HG03378 (cell line): ENCODE measurements around the gene NAGPA.
"Not testable (repeated sequence)": the region's sequence is repeated elsewhere in the genome, so short reads cannot be mapped to it uniquely, and the experiment has no call there.

Source experiments
- ATAC-seq: cut with Tn5 transposase; IDR thresholded peaks from one replicate; pipeline ENCODE4 v1.9.1; 2021; ENCODE audit warnings: mild to moderate bottlenecking, moderate library complexity; ENCODE audit not compliant: unreplicated experiment

NAGPA gene

DNA sequence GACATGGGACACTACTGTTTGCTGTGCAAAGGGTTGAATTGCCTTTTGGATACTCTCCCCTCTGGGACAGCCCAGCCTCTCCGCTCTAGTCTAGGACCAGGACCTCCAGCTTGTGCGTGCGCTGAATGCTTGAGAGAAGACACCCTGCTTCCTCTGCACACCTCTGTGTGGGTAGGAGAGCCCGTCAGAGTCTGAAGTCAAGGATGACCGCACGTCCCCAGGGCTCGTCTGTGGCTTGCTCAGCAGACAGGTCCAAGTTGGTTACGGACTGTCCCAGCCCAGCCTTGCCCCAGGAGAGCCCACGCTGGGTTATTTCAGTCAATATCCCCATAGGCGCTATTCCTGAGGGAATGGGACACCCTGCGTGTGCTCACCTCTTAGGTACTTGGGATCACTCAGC lies 28.3 kb upstream of the NAGPA start:
- ATAC-seq, result peak; percentile 87

DNA sequence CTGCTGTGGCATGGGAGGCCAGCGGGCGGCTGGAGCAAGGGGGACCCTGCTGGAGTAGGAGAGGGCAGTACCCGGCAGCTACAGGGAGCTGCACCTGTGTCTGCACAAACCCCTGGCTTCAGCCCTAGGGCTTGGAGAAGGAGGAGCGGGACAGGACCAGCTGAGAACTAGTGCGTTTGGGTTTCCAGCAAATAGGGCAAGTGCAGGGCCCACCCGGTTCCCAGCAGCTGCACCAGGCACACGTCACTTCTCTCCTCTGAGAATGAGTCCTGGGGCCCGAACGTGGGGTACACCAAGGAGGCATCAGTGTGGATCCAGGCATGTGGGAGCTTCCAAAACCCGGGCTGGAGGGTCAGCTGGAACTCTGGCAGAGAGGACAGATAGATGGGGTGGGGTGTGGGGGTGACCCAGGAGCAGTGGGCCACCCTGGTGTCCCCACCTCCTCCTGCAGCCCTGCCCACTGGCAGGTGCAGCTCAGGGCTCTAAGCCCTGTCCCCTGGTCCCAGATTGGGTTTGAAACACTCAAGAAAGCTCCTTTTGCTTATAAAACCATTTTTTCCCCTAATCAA lies 26.4 kb upstream of the NAGPA start:
- no peak for ATAC-seq

DNA sequence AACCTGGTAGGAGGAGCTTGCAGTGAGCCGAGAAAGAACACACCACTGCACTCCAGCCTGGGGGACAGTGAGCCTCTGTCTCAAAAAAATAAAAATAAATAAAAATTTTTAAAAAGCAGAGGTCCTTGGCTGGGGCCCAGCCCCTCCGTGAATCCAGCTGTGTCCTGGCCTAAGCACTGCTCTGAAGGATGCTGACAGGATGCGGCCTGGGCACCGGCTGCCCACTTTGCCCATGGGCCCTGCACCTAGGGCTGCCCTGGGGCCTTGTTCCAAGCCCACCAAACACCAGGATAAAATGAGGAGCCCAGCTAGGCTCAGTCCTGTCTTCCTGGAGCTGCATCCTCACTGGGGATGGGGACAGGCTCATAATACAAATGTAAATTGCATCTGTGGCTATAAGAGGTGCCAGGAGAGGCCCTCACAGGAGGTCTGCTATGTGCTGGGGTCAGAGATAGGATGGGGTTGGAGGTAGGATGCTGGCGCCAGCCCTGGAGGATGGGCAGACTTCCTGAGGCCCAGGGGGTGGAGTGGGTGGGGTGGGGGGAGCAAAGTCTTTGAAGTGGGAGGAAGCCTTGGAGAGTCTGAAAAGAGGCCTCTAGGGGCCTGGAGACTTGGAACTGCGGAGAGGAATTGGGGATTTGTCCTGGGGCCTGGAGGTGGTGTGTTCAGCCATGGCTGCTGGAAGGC lies 25.8 kb upstream of the NAGPA start:
- ATAC-seq, result no peak

DNA sequence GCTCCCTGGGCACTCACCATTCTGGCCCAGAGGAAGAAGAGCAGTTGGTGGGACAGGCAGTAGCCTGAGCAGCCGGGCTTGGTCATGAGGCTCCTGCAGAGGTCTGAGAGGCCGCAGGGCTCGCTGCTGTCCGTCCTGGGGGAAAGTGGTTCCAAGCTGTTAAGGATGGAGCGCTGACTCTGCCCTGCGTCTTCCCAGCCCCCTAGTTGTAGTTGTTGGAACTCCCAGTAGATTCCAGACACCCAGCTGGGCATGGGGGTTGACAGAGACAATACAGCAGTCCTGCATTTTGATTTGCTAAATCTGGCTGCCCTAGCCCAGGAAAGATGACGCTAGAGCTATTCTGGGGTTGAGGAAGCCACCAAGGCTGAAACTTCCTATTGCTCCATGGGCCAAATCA lies 24.7 kb upstream of the NAGPA start:
- ATAC-seq, result no peak

DNA sequence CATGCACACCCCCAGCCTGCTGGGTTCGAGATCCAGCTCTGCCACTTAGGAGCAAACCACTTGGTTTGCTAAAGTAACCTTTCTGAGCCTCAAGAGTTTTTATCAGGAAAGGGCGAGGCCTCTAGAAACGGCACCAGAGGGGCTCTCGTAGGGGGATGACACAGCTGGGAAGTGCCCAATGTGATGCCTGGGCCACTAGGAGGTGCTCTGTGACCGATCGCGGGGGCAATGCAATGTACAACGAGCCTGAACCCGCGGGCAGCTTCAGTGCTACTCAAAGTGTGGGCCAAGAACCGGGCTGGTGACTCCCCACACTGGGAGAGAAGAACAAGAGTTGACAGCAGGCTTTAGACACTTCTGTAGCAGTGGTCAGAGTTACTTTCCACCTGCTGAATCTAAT lies 22.6 kb upstream of the NAGPA start:
- no peak for ATAC-seq

DNA sequence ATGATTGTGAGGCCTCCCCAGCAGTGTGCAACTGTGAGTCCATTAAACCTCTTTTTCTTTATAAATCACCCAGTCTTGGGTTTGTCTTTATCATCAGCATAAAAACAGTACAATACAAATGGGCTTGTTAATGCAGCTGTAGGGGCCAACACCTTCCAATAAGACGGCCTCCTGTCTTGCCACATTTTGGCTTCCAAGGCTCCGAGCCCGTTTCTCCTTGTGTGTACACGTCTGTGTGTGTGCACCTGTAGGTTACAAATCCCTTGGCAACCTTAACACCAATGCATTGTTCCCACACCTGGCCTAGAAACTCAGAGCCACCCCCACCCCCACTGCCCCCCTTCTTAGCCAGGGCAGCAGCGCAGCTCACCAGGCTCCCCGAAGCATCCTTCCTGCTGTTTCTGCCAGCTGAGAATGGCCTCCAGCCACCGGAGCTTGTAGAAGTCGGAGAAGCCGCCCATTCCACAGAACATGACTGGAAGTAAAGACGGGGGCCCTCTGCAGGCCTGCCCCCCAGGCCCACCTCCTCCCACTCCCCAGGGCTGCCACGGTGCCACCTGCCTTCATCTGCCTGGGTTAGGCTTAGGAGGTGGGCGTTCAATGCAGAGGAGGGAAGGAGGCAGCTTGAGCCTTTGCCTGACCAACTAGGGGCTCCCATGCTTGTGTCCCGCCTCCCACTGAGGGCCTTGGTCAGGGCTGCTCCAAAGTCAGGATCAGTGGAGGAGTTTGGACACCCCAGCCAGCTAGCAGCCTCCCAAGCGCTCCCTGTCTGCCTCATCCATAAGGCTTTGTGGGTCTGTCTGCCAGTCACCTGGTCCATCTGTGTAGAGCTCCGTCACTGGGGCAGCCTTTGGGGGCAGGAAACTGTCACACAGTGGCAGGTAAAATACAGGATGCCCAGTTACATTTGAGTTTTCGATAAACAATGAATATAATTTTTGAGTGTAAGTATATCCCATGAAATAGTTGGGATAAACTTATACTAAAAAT lies 21.4 kb upstream of the NAGPA start:
- ATAC-seq, result no peak

DNA sequence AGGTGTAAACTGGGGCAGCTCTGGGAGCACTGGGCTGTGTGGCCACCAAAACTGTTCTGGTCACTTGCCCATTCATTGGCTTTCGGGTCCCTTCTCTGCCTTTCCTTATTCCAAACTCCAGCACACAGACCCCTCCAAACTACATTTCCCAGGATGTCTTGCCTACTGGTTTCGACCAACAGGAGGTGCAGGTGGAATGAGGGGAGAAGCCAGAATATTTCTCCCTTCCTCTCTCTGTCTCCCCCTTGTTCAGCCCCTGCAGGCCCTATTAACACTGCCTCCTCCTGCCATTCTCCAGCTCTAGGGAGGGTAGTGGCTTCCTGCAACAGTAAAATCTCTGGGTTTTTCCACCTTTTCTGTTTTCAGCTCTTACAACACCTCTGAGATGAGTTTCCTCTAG lies 13.2 kb upstream of the NAGPA start:
- no peak for ATAC-seq

DNA sequence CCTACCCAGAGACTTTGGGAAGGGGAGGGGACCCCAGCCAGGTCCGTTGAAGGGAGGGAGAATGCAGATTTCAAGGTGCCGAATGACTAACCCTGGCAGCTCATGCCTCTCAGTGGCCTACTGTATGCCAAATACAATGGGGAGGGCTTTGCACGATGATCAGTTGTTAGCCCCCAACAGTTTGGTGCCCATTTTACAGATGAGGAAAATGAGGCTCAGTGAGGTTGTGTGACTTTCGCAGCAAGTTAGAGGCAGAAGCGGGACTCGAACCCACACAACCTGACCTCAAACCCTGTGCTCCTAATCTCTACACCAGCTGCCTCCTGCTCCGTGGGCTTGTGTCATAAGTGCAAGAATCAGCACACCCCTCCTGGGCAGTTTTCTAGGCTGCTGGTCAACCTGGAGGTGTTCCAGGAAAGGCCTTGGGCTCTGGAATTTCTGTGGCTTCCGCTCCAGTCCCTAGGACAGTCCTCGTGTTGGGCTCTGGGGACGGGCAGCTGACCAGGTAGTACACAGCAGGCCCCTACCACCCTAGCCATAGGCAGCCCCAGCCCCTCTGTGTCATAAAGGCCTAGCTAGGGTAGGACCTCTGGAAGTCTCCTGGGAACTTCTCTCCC lies 11.9 kb upstream of the NAGPA start:
- no peak for ATAC-seq

DNA sequence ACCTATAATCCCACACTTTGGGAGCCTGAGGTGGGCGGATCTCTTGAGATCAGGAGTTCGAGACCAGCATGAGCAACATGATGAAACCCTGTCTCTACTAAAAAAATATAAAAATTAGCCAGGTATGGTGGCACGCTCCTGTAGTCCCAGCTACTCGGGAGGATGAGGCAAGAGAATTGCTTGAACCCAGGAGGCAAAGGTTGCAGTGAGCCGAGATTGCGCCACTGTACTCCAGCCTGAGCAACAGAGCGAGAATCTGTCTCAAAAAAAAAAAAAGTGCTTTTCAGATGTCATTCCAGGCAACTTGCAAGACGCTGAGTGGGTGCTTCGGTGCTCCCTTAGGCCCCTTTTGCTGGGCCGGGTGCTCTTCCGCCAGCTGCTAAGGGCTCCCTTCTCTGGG lies 10.8 kb upstream of the NAGPA start:
- not testable (repeated sequence) for ATAC-seq

DNA sequence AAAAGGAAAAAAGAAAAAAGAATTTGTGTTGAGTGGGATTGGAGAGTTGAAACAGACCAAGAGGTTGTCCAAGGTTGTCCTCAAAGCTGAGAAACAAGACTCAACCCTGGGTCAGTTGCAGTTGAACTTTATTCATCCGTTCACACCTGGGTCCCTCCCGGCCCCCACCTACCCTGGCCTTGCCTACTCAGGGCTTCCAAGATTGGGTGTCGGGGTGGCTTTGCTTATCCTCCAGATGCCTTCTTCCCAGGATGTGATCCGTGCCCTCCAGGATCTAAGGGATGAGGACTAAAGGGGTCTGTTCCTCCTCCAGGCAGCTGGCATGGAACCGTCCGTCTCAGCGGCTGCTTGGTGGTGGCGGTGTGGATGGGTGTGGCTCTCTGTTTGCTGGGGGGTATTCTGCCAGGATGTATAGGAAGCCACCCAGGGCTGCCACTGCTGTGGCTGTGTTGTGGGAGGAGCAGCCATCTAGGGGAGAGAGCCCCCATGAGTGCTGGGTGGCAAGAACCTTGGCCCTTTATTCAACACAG lies 10.3 kb upstream of the NAGPA start:
- no peak for ATAC-seq

DNA sequence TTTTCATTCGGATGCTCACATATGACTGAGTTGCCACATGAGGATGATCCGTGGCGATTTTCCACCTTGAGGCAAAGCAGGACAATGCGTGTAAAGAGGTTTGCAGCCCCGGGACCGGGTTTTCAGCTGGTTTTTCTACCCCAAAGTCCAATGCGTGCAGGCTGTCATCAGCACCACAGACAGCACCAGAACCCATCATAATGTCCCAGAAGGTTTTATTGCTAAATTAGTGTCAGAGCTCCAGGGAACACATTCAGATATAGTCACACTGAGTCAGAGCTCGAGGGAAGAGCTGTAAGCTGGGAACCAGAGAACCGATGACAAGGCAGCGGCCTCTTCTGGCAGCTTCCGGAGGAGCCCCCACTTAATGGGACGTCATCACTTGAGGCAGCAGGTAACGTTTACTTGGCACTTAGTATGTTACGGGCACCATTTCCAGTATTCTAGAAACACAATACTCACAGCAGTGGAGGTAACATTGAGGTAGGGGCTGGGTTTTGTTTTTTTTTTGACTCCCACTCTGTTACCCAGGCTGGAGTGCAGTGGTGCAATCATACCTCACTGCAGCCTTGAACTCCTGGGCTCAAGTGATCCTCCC lies 8.9 kb upstream of the NAGPA start:
- ATAC-seq, result no peak

DNA sequence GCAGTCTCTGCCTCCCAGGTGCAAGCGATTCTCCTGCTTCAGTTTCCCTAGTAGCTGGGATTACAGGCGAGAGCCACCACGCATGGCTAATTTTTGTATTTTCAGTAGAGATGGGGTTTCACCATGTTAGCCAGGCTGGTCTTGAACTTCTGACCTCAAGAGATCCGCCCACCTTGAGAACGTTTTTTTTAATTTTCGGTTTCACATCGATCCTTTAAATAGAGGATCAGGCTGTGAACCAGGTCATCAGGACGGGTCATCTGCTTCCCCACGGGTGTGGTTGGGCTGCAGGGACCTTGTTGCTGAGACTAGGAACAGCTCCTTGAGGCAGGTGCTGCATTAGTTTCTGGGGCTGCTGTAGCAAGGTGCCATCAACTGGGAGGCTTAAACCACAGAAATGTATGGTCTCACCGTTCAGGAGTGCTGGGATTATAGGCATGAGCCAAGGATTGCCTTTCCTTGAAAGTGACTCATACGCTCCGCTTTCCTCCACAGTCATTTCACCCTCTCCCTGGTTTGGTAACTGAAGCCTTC lies 7.9 kb upstream of the NAGPA start:
- ATAC-seq, result peak; percentile 78

DNA sequence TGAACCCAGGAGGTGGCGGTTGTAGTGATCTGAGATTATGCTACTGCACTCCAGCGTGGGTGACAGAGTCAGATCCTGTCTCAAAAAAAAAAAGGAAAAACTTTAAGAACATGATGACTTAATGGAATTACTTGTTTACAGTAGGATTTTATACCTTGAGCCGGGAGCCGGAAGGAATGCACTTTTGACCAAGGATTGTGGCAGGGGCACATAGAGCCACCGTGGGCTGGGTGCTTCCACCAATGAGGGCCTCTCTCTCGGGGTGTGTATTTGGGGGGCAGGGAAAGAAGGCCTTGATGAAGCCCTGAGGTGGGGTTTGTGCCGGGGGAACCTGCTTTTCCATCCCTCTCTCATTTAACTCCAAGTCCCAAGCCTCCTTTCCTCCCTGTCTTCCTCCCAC lies 6.7 kb upstream of the NAGPA start:
- no peak for ATAC-seq

DNA sequence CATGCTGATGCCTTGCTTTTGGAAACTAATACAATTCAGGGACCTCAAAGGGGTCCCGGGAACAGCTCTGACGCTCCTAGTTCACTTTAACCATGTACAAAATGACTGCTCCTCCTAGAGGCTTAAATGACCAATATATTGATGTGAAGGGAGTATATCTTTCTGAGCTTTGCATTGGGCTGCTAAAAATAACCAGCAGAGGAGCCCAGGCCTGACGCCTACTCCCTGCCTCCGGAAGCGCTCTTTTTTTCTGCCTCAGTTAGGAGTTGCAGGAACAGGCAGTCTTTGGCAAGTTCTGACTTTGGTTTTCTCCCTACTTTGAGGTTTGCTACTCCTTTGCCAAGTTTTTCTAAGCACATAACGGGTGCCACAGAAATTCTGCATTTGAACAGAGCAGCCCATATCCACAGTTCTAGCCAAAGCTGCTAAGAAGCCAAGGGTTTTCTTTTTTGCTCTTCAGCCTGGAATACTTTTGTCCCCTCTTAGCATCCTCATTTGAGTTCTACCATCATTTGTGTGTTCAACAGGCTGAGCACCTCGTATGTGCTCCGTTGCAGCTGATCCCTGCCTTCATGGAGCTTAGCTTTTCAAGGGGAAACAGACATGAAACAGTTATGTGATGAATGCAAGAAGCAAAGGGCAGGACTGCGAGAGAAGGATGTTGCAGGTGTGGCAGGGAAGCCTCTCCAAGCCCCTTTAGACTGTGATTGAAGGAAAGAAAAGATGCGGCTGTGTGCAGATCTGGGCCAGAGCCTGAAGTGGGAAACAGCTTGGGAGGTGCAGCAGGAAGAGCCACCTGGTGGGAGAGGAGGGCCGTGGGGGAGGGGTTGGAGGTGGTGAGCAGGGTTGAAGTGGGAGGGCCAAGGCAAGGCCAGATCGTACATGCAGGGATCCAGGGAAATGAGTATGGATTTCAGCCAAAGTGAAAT lies 2.8 kb upstream of the NAGPA start:
- no peak for ATAC-seq

DNA sequence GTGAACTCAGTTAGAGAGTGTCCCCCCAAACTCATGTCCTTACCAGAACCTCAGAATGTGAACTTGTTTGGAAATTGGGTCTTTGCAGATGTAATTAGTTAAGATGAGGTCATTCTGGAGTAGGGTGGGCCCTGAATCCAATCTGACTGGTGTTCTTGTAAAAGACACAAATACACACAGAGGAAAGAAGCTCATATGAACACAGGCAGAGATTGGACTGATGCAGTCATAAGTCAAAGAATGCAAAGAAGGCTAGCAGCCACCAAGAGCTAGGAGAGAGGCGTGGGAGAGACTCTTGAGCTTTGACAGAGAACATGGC lies 2.1 kb upstream of the NAGPA start:
- ATAC-seq, result no peak

DNA sequence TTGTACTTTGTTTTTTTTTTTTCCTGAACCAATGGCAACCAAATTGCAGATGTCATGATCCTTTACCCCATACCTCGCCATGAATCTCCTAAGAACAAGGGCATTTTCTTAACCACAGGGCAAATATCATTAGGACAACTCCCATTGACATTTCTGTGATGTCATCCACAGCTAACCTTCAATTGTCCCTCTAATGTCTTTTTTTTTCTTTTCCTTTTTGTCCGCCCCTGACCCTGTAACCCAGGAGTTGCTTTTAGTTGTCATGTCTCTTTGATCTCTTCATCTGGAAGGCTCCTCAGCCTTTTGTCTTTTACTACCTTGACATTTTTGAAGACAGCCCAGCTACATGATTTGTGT lies 410 bp upstream of the NAGPA start:
- no peak for ATAC-seq

DNA sequence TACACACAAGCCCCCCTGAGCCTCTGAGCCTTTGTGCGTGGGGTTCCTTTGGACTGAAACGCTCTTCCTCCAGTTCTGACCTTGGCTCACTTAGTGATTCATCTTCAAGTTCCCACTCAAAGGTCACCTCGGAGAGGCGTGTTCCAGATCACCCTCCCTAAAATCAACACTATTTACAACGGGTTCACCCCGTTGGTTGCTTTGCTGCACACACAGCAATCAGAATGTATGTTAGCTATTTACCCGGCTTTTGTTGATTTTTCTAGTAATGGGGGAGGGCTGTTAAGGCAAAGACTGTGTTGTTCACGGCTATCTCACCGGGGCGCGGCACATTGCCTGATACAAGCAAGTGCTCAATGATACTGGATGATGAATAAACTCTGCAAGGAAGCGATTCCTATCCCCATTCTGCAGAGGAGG lies 977 bp downstream of the NAGPA start:
- ATAC-seq, result no peak

DNA sequence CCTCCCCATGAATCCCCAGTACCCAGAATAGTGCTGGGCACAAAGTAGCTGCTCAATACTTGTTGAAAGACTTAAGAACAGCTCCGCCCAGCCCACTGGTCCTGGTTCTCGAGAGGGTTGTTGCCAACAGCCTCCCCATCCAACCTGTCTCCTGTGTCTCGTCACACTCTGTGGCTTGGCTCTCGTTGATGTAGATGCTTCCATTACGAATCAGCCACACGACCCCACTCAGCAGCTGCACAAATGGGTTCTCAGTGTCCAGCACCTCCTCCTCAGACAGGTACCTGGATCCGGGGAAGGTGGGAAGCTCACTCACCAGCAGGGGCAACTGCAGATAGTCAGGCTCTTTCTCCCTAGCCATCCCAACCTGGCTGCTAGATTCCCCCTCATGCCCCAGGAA lies 2.1 kb downstream of the NAGPA start:
- ATAC-seq, result no peak

DNA sequence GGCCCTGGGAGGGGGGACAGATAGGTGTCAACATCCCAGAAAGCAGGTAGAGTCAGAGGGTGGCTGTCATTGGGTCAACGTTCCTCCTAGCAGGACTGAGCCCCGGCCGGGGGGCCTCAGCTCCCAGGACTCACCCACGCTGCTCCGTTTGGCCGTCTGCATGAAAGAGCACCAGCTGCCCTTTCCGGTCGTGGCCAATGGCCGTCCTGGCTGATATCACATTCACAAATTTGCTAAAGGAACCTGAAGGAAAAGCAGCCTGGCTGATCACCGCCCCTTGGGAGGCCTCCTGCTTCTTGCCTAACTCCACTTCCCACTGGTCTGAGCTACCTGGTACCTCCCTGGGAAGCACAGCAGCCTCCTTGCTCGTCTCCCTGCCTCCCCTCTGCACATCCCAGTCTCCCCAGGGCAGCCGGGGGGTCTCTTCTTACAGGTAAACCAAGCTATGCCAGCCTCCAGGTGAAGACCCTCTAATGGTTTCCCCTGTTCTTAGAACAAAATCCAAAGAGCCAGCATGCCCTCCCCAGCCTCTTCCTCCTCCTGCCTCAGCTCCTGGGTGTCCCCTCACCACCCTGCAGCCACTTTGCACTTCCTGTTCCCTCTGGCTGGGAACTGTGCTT lies 3.4 kb downstream of the NAGPA start:
- ATAC-seq, result no peak
